GM04503 (cell line): Measurements from ENCODE around the gene EMC1.
"Not testable (repeated sequence)": the region's sequence is repeated elsewhere in the genome, so short reads cannot be mapped to it uniquely, and the experiment has no call there.

Experiments used
- DNase-seq: peaks from one replicate; pipeline ENCODE4 v3.0.0-alpha.2; 2012; ENCODE audit warnings: low read depth

The EMC1 gene

GRCh38 chr1:19251305-19252196 lies at the start of gene EMC1, which contains the start of gene MRTO4:
Gene EMC1, minus strand, starts transcription at chr1:19251524. Its CDS starts 15 bp downstream, at chr1:19251509.
Gene MRTO4, plus strand, starts transcription at chr1:19251805. Its CDS starts 31 bp downstream, at chr1:19251836.
- peak; percentile 42 for DNase-seq

GRCh38 chr1:19300211-19300610 lies 48.9 kb upstream of the EMC1 start:
- no peak for DNase-seq

DNA sequence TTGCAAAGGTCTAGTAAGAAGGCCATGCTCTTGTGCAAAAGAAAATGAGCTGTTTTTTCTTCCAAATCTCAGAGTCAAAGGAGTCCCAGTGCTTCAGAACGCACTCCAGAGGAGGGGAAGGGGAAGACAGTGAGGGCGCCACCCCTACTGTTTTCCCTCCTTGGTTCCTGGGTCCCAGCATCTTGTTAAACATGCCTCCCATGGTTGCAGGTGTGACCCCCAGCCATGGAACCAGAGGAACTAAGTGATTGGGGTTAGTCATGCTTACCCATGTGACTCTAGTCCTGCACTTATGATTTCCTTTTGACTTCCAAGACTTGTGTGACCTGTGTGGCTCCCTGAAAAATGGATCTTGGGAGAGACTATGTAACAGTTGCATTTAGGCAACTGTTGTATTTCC lies 43.3 kb upstream of the EMC1 start:
- no peak for DNase-seq

DNA sequence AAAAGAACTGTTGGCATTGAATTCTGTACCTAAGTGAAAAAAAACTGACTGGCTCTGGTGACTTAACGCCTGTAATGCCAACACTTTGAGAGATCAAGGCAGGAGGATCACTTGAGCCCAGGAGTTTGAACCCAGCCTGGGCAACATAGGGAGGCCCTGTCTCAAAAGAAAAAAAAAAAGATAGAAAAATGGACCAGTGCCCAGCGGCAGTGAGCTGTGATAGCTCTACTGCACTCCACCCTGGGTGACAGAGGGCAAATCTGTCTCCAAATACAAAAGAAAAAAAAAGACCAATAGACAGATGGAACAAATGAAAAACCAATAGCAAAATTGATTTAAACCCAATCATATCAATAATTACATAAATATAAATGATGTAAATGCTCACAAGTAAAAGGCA lies 37.9 kb upstream of the EMC1 start:
- no peak for DNase-seq

DNA sequence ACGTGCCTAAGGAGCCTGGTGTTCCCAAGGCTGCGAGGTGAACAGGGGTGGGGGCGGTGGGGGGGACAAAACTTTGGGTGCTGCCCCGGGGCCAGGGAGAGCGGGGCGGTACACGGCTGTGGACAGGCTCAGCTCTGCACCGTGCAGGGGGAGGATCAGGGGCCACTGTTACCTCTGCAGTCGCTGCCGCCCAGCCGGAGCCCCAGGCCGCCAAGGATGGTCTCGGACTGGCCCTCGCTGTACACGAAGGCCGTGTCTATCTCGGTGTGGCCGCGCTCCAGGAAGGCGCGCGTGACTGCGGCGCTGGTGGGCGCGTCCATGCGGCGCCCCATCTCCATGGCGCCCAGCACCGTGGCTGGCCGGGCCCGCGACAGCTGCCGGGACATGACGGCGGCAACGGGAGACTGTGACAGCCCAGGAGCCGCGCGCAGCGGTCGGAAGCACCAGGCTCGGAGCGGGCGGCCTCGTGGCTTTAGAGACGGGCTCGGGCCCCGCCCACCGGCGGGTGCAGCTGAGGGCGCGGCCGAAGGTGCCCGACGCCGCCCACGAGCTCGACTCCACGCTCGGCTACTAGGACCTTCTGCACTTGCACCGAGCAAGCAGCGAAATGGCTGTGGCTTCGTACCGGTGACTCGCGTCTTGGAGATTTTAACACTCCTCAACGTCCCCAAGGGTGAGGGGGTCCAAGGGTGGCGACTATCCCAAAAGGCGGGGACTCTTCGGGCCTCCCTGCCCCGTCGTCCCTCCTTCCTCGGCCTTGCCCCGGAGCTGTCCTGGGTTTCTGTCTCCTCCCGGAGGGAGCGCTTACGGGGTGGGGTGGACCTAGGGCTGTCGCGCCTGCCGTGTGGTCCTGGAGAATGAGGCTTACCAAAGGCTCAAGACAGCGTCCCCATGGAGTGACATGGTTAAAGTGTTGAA lies 37.3 kb upstream of the EMC1 start, which contains the start of gene AKR7A3:
AKR7A3 (minus strand) TSS at position 447 of the 918 bp plus-strand sequence; CDS start at position 386, 61 bp downstream.
- DNase-seq = not testable (repeated sequence)

DNA sequence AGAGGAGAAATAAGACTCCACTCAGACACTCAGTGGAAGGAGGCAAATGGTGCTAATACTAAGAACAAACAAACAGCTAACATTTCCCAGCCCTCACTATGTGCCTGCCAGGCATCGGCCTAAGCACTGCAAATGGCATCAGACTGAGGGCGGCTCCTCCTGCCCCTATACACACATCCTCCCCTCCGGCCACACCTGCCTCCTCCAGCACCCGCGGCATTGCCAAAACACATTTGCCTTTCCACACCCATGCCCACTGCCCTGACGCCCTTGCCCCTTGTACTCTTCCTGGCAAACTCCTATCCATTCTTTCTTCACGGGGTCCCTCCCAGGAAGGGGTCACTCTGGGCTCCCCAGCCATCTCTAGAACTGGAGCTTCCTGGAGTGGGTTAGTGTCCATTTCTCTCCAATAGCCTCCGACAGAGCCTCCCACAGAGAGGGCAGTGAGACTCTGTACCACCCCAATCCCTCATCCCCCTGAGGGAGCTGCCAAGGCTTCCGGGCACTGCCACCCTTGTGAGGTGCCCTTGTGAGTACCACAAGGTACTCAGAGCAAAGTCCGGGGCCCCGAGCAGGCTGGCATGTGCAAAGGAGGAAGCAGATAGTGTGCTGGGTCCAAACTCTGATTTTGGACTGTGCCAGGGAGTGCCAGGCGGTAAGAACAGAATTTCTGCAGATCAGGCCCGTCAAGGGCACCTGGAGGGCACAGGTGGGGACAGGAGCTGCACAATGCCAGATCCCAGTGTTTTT lies 36.3 kb upstream of the EMC1 start:
- no peak for DNase-seq

GRCh38 chr1:19285807-19286206 lies 34.5 kb upstream of the EMC1 start:
- not testable (repeated sequence) for DNase-seq

GRCh38 chr1:19285366-19285765 lies 34.0 kb upstream of the EMC1 start:
- DNase-seq = not testable (repeated sequence)

DNA sequence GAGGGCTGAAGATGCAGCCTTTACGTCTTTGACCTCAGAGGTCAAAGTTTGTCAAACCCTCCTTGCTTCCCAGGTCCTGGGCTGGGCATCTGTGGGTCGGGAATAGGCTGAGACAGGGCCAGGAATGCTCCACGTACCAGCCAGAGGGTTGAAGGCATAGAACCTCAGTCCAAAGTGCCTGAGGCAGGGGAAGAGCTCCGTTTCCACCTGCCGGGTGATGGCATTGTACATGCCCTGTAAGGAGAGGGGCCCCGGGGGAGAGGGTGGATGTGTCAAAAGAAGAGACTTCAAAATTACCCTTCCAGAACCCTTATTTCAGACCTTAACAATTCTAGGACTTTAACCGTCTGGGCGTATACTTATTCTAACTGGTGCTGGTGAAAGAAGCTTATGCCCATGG lies 33.6 kb upstream of the EMC1 start:
- no peak for DNase-seq

GRCh38 chr1:19283891-19284290 lies 32.6 kb upstream of the EMC1 start:
- DNase-seq = no peak

GRCh38 chr1:19274636-19275035 lies 23.3 kb upstream of the EMC1 start:
- no peak for DNase-seq

DNA sequence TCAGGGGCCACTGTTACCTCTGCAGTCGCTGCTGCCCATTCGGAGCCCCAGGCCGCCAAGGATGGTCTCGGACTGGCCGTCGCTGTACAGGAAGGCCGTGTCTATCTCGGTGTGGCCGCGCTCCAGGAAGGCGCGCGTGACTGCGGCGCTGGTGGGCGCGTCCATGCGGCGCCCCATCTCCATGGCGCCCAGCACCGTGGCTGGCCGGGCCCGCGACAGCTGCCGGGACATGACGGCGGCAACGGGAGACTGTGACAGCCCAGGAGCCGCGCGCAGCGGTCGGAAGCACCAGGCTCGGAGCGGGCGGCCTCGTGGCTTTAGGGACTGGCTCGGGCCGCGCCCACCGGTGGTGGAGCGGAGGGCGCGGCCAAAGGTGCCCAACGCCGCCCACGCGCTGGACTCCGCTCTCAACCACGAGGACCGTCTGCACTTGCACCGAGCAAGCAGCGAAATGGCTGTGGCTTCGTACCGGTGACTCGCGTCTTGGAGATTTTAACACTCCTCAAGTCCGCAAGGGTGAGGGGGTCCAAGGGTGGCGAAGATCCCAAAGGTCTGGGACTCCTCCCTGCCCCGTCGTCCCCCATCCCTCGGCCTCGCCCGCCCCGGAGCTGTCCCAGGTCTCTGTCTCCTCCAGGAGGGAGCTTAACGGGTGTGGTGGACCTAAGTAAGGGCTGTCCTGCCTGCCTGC lies 22.7 kb upstream of the EMC1 start:
- not testable (repeated sequence) for DNase-seq

GRCh38 chr1:19273106-19273843 lies 22.0 kb upstream of the EMC1 start:
- no peak for DNase-seq

DNA sequence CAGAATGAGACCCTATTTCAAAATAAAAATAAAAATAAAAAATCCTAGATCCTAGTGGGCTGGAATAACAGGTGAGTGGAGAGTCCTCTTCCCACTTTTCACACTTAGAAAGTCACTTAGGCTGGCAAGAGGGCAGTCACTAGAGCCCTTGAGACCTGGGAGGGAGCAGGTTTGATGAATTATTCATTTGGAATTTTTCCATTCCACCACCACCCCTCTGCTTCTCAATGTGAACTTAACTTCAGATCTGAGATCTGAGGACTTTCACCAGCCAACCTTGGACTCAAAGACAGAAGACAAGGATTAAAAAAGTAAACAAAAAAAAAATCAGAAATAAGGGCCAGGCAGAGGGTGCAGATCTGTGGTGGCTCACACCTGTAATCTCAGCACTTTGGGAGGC lies 20.7 kb upstream of the EMC1 start:
- DNase-seq = no peak

- not testable (repeated sequence) for DNase-seq
Observed at GRCh38 chr1:19270343-19270730, 19.0 kb upstream of the EMC1 start.

- not testable (repeated sequence) for DNase-seq
Observed at GRCh38 chr1:19269427-19270342, 18.4 kb upstream of the EMC1 start.

DNA sequence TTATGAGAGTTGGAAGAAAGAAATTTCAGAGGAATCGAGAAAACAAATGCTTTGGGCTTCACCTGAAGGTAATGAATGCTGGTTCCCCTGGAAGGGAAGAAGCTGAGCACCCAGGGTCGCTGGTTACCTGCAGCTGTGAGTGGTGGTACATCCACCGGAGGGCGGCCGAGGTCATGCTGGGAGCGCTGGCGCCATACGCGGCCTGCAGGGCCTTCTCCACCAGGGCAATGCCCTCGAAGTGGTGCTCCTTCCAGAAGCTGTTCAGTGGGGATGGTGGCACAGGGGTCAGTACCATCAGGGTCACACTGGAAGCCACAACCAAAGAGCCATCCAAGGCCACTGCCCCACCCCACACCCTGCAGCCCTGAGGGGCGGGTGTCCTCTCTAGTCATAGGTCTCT lies 17.1 kb upstream of the EMC1 start:
- DNase-seq = no peak

- no peak for DNase-seq
Observed at GRCh38 chr1:19262744-19263143, 11.4 kb upstream of the EMC1 start.

DNA sequence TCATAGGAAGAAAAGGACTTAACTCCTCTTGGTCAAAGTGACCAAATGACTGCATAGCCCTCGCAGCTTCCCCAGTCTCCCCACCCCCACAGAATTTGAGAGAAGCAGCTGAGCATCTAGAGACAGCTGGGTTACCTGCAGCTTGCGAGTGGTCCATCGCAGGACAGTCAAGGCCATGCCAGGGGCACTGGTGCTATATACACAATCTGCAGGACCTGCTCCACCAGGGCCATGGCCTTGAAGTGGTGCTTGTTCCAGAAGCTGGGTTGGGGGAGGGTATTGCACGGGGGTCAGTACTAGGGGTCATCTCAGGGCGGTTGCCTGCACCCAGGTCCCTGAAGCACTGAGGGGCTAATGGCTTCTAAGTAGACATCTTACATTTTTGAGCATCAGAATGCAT lies 10.7 kb upstream of the EMC1 start:
- DNase-seq = no peak
